Activated naive CD4-positive, alpha-beta T cell treated with anti-CD3 and anti-CD28 coated beads for 36 hours (primary cell): ENCODE data around the gene CGNL1. TPM values are rescaled to one million over a fixed set of nuclear protein-coding genes. Genes with fewer than 3 reads are reported as not detected.

Experiments
- CTCF ChIA-PET: fragments of 350-600 bp; sonication (Branson Sonifier 250); formaldehyde crosslinking; loops from one replicate; lab custom pipeline; 2021; ENCODE audit warnings: antibody characterized with exemption; lab: Charles Lee
- DNase-seq: peaks from one replicate; pipeline ENCODE4 v3.0.0-alpha.2; 2020
- H3K27ac Mint-ChIP-seq: one replicate; pipeline ENCODE4 v1.8.0; 2021; ENCODE audit warnings: mild to moderate bottlenecking, mixed read lengths
- H3K27me3 Mint-ChIP-seq: one replicate; pipeline ENCODE4 v1.8.0; 2021; ENCODE audit warnings: low read depth, mixed read lengths
- H3K36me3 Mint-ChIP-seq: one replicate; pipeline ENCODE4 v1.8.0; 2021; ENCODE audit warnings: low read depth, mixed read lengths
- H3K4me1 Mint-ChIP-seq: one replicate; pipeline ENCODE4 v1.8.0; 2021; ENCODE audit warnings: low read depth, mixed read lengths
- H3K4me3 Mint-ChIP-seq: one replicate; pipeline ENCODE4 v1.8.0; 2021; ENCODE audit warnings: mild to moderate bottlenecking, moderate library complexity, mixed read lengths
- H3K9me3 Mint-ChIP-seq: one replicate; pipeline ENCODE4 v1.8.0; 2021; ENCODE audit warnings: mixed read lengths
- intact Hi-C: fragments of 100-400 bp; cut with micrococcal nuclease; formaldehyde crosslinking; loops from one replicate; pipeline ENCODE4 v1.15.1; 2023
- total RNA-seq, 2 experiments: library from RNA; stranded (reverse); gene quantifications; one replicate each; pipeline ENCODE4 v1.2.3, GENCODE V29; 2021

The CGNL1 gene
- total RNA-seq, 2 experiments from 2014 or later, result not detected

GRCh38 chr15:57551715-57552677, 175.7 kb downstream of the CGNL1 start:
- DNase-seq, result no peak
- Mint-ChIP-seq H3K4me1 (no peaks in the 10 kb centered on the region), H3K27me3 (no peaks in the 10 kb centered on the region), H3K9me3 (no peaks in the 10 kb centered on the region), H3K36me3 (no peaks in the 10 kb centered on the region), H3K27ac (no peak overlapping the region), H3K4me3 (no peak overlapping the region)
- CTCF ChIA-PET, result interaction anchor here (2.3 kb wide), 1 partner anchor 10 kb away, joined by 8 read pairs; no protein-coding TSS in a partner anchor
- intact Hi-C loops, result no loop called here

DNA sequence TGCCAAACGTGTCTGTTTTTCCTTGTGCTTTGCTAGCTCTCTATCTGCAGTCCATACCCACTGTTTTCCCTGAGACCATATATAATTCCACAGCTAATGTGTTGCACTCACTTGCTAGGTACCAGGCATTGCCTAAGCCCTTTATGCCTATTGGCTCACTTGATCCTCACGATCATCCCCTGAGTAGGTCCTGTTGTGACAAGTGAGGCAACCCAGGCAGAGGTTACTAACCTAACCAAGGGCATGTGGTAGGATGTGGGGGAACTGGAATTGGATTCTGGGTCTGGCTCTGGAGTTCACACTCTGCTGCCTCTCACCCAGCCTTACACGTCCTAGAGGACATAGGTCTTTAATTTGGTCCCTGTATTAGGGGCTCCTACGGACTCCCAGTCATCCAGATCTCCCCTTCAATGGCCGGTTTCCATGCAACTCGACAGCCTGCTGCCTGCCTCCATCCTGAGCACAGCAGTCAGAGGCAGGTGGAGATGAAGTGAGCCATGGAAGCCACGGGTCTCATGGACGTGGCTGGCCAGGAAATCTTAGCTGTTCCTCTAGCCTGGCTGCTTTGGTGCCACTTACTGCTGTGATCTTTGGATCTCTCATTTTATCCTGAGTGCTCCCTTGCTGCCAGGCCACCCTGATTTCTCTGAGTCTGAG, 176.5 kb downstream of the CGNL1 start:
- no peaks in the 10 kb centered on the region for H3K4me1 Mint-ChIP-seq
- H3K27me3 Mint-ChIP-seq, result no peaks in the 10 kb centered on the region
- CTCF ChIA-PET, result interaction anchor here (1.4 to 1.5 kb wide), 2 partner anchors 10 to 11 kb away, joined by 3 read pairs; no protein-coding TSS in a partner anchor
- no peak for DNase-seq
- intact Hi-C loops, result no loop called here
- H3K36me3 Mint-ChIP-seq, result no peaks in the 10 kb centered on the region
- no peak overlapping the region for H3K4me3 Mint-ChIP-seq
- no peaks in the 10 kb centered on the region for H3K9me3 Mint-ChIP-seq
- no peak overlapping the region for H3K27ac Mint-ChIP-seq

DNA sequence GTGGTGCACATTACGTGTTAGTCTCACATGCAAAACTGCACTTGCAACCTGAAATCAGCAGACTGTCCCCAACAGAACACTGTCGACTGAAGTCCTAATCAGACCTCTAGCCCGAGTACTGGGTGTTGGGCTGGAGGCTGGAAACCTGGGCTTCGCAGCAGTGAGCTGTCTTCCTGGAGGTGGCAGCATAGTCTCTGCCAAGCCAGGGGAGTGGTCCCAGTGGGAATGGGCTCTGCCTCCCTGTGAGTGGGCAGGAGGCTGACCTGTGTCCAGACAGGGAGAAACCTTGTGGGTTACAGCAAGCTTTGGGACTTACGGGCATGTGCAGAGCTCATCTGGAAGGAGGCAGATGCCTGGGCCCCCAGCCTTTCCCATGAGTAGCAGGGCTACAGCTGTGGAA, 177.2 kb downstream of the CGNL1 start:
- CTCF ChIA-PET, result interaction anchor here (1.3 to 1.5 kb wide), 3 partner anchors 11 to 20 kb away, joined by 3 read pairs; no protein-coding TSS in a partner anchor
- DNase-seq, result no peak
- no peak overlapping the region for H3K27ac Mint-ChIP-seq
- no peaks in the 10 kb centered on the region for H3K9me3 Mint-ChIP-seq
- H3K36me3 Mint-ChIP-seq, result no peaks in the 10 kb centered on the region
- no peak overlapping the region for H3K4me3 Mint-ChIP-seq
- H3K27me3 Mint-ChIP-seq, result no peaks in the 10 kb centered on the region
- no peaks in the 10 kb centered on the region for H3K4me1 Mint-ChIP-seq
- intact Hi-C loops, result no loop called here

DNA sequence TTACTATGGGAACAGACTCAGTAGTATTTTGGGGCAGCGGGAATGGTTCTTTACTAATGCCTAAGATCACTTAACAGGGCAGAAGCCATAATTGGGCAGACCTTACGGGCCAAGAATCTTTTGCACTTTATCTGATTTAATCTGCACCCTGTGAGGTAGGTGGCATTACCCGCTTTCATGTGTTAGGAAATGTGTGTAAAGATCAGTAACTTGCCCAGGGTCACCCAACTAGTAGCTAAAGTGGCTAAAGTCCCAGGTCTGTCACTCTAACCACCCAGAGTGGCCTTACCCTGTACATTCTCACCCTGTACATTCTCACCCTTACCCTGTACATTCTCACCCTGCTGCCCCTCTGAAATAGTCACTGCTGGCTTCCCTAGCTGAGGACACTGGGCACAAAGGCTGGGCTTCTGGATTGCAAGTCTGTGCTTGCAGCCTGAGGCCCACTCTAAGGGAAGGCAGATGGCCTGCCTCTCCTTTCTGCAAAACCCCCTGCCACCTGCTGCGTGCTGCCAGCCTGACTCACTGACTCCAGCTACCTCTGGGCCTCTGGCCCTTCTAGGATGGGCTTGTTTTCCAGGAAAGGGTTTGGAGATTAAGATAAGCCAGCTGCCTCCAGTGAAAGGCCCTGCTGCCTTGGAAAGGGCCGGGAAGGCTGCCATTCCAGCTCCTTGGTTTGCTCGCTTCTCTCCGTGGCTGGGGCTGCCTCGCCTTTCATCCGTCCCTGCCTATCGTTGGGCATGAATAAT, 177.9 kb downstream of the CGNL1 start:
- no peaks in the 10 kb centered on the region for H3K9me3 Mint-ChIP-seq
- H3K4me3 Mint-ChIP-seq, result no peak overlapping the region
- intact Hi-C loops, result no loop called here
- H3K36me3 Mint-ChIP-seq, result no peaks in the 10 kb centered on the region
- CTCF ChIA-PET, result interaction anchor here (0.6 to 1.5 kb wide), 4 partner anchors 12 to 327 kb away, joined by 3 to 4 read pairs (median 3); no protein-coding TSS in a partner anchor
- H3K4me1 Mint-ChIP-seq, result no peaks in the 10 kb centered on the region
- no peak for DNase-seq
- no peaks in the 10 kb centered on the region for H3K27me3 Mint-ChIP-seq
- no peak overlapping the region for H3K27ac Mint-ChIP-seq

GRCh38 chr15:57554812-57555179, 178.5 kb downstream of the CGNL1 start:
- Mint-ChIP-seq H3K27me3 (no peaks in the 10 kb centered on the region), H3K36me3 (no peaks in the 10 kb centered on the region), H3K9me3 (no peaks in the 10 kb centered on the region), H3K4me3 (no peak overlapping the region), H3K27ac (no peak overlapping the region), H3K4me1 (no peaks in the 10 kb centered on the region)
- DNase-seq, result no peak
- CTCF ChIA-PET, result interaction anchor here (0.6 to 1.3 kb wide), 3 partner anchors 21 to 326 kb away, joined by 3 to 4 read pairs (median 4); no protein-coding TSS in a partner anchor
- intact Hi-C loops, result no loop called here

- intact Hi-C loops, result no loop called here
- CTCF ChIA-PET, result interaction anchor here (1.0 to 1.1 kb wide), 2 partner anchors 13 to 305 kb away, joined by 3 to 4 read pairs; no protein-coding TSS in a partner anchor
- H3K4me3 Mint-ChIP-seq, result no peak overlapping the region
- H3K9me3 Mint-ChIP-seq, result no peaks in the 10 kb centered on the region
- H3K36me3 Mint-ChIP-seq, result no peaks in the 10 kb centered on the region
- no peak overlapping the region for H3K27ac Mint-ChIP-seq
- H3K4me1 Mint-ChIP-seq, result peaks cover 2% of the 10 kb centered on the region
- no peaks in the 10 kb centered on the region for H3K27me3 Mint-ChIP-seq
- no peak for DNase-seq
These were observed 179.0 kb downstream of the CGNL1 start for GRCh38 chr15:57555270-57555669.

GRCh38 chr15:57556040-57556439, 179.7 kb downstream of the CGNL1 start:
- Mint-ChIP-seq H3K4me3 (no peak overlapping the region), H3K27me3 (no peaks in the 10 kb centered on the region), H3K27ac (no peak overlapping the region), H3K4me1 (peaks cover 8% of the 10 kb centered on the region), H3K36me3 (no peaks in the 10 kb centered on the region), H3K9me3 (no peaks in the 10 kb centered on the region)
- CTCF ChIA-PET, result interaction anchor here (1.0 to 1.1 kb wide), 2 partner anchors 13 to 305 kb away, joined by 3 to 4 read pairs; no protein-coding TSS in a partner anchor
- no peak for DNase-seq
- intact Hi-C loops, result no loop called here

- Mint-ChIP-seq H3K4me1 (peaks cover 19% of the 10 kb centered on the region), H3K4me3 (no peak overlapping the region), H3K27ac (no peak overlapping the region), H3K9me3 (no peaks in the 10 kb centered on the region), H3K36me3 (no peaks in the 10 kb centered on the region), H3K27me3 (no peaks in the 10 kb centered on the region)
- no peak for DNase-seq
- intact Hi-C loops, result no loop called here
- CTCF ChIA-PET, result interaction anchor here (5.3 kb wide), 1 partner anchor 303 kb away, joined by 42 read pairs; no protein-coding TSS in a partner anchor
These were observed 181.0 kb downstream of the CGNL1 start for GRCh38 chr15:57557267-57557666.

DNA sequence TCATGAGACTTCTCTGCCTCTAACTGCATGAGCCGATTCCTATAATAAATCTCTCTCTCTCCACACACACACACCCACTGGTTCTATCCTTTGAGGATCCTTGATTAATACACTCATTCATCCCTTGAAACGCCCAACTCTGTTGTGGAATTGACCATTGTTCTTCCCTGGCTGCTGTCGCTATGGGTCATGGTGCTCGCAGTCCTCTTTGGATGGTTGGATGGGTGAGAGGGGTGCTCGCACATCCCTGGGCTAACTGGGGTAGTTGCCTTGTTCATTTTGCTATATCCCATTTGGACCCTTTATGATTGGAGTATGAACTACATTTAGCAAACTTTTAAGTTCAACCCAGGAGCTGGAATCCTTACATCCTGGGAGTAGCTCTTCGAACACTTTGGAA, 181.5 kb downstream of the CGNL1 start:
- CTCF ChIA-PET, result interaction anchor here (1.2 to 5.3 kb wide), 2 partner anchors 303 to 306 kb away, joined by 3 to 42 read pairs; no protein-coding TSS in a partner anchor
- no peaks in the 10 kb centered on the region for H3K9me3 Mint-ChIP-seq
- H3K4me3 Mint-ChIP-seq, result no peak overlapping the region
- no peak overlapping the region for H3K27ac Mint-ChIP-seq
- intact Hi-C loops, result no loop called here
- no peak for DNase-seq
- no peaks in the 10 kb centered on the region for H3K27me3 Mint-ChIP-seq
- peaks cover 25% of the 10 kb centered on the region for H3K4me1 Mint-ChIP-seq
- H3K36me3 Mint-ChIP-seq, result no peaks in the 10 kb centered on the region

DNA sequence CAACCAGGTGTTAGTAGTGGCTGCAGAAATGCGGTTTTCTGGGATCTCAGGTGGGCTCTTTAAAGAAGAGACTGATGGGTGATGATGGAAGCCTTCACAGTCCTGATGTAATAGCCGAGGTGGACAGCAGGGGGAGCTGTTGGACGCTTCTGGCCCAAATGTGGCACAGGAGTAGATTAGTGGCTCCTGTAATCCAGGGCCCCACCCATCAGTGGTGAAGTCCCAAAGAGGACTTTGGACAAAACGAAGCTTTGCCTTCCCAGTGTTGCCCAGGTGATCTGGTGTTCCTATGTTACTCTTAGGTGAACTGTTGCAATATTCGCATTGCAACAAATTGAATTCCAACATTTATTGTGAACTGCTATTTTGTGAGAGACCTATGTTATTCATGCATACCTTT, 183.6 kb downstream of the CGNL1 start:
- H3K4me3 Mint-ChIP-seq, result no peak overlapping the region
- intact Hi-C loops, result loop anchor here (1.0 to 5.0 kb wide), 5 partner anchors 52 to 622 kb away; partner anchors contain the start of gene ALDH1A2

GRCh38 chr15:57561041-57561711, 184.9 kb downstream of the CGNL1 start:
- H3K27me3 Mint-ChIP-seq, result no peaks in the 10 kb centered on the region
- peak; percentile 72 for DNase-seq
- no peaks in the 10 kb centered on the region for H3K36me3 Mint-ChIP-seq
- no peak overlapping the region for H3K4me3 Mint-ChIP-seq
- no peaks in the 10 kb centered on the region for H3K9me3 Mint-ChIP-seq
- intact Hi-C loops, result loop anchor here (1.0 to 5.0 kb wide), 7 partner anchors 26 to 621 kb away; partner anchors contain the start of genes ALDH1A2 and POLR2M
- peak overlapping the region; percentile 28 for H3K27ac Mint-ChIP-seq
- CTCF ChIA-PET, result interaction anchor here (0.6 to 5.3 kb wide), 26 partner anchors 12 to 509 kb away, joined by 3 to 42 read pairs (median 4); partner anchors contain the start of gene POLR2M
- H3K4me1 Mint-ChIP-seq, result peaks cover 42% of the 10 kb centered on the region

More for the DNA sequence above, 183.6 kb downstream of the CGNL1 start:
- no peak overlapping the region for H3K27ac Mint-ChIP-seq
- peaks cover 35% of the 10 kb centered on the region for H3K4me1 Mint-ChIP-seq
- DNase-seq, result peak; percentile 87
- no peaks in the 10 kb centered on the region for H3K36me3 Mint-ChIP-seq
- H3K27me3 Mint-ChIP-seq, result no peaks in the 10 kb centered on the region
- H3K9me3 Mint-ChIP-seq, result no peaks in the 10 kb centered on the region
- CTCF ChIA-PET, result interaction anchor here (1.0 to 5.3 kb wide), 18 partner anchors 9 to 614 kb away, joined by 3 to 42 read pairs (median 5); partner anchors contain the start of gene POLR2M
